GM12892 (cell line): ENCODE data around the gene TMEM234. TPM values are rescaled to one million over a fixed set of nuclear protein-coding genes. Genes with fewer than 3 reads are reported as not detected.
A peak's percentile ranks its signal among the peaks of the same experiment; 100 is the strongest.
"Not testable (repeated sequence)": the region's sequence is repeated elsewhere in the genome, so short reads cannot be mapped to it uniquely, and the experiment has no call there.

Experiments
- DNase-seq: peaks from one replicate; pipeline ENCODE4 v3.0.0; 2011; ENCODE audit not compliant: insufficient read length
- FAIRE-seq: peaks from 2 replicates; lab custom pipeline; 2011; peaks lifted over from hg19 to GRCh38; lab: Jason Lieb, UNC
- POLR2A ChIP-seq: IDR thresholded peaks from 2 replicates; pipeline ENCODE4 v1.6.1; 2011; ENCODE audit warnings: low read depth, low read length, control low read depth
- POLR2AphosphoS5 ChIP-seq: IDR thresholded peaks from 2 replicates; pipeline ENCODE4 v1.6.1; 2011; ENCODE audit warnings: low read depth, low read length, control low read depth
- TAF1 ChIP-seq: IDR thresholded peaks from 2 replicates; pipeline ENCODE4 v1.6.1; 2011; ENCODE audit warnings: low read depth, mild to moderate bottlenecking, control low read depth, low read length, borderline replicate concordance
- polyA plus RNA-seq: library from polyadenylated mRNA; unstranded; fragments of >200 nt; gene quantifications from one replicate; pipeline ENCODE4 v1.2.1, GENCODE V29; 2012; ENCODE audit warnings: missing spikeins, inconsistent platforms; ENCODE audit not compliant: missing spikeins

Gene TMEM234
- polyA plus RNA-seq, result 7.5 TPM

GRCh38 chr1:32221980-32222755, at the start of gene TMEM234, which contains the start of gene EIF3I:
TSS of gene TMEM234 (minus strand) at chr1:32222353. CDS start at chr1:32222322, 31 bp downstream.
TSS of gene EIF3I (plus strand) at chr1:32222407. CDS start at chr1:32222442, 35 bp downstream.
- peak; percentile 98 for FAIRE-seq
- TF ChIP-seq POLR2AphosphoS5 (peak; percentile 87), TAF1 (peak; percentile 49; the same call in 1 of the 2 replicates), POLR2A (peak; percentile 89; the same call in 1 of the 2 replicates)
- DNase-seq, result peak; percentile 94

GRCh38 chr1:32269744-32270143, 47.6 kb upstream of the TMEM234 start:
- DNase-seq, result no peak
- TF ChIP-seq POLR2A (no peak), TAF1 (no peak)
- FAIRE-seq, result no peak

- FAIRE-seq, result no peak
- no peak for DNase-seq
- TF ChIP-seq TAF1 (no peak), POLR2AphosphoS5 (no peak), POLR2A (no peak)
Measured at GRCh38 chr1:32266921-32267591, 44.9 kb upstream of the TMEM234 start.

- FAIRE-seq, result no peak
- TF ChIP-seq POLR2AphosphoS5, result no peak
- no peak for TF ChIP-seq POLR2A
- no peak for TF ChIP-seq TAF1
- no peak for DNase-seq
Measured at GRCh38 chr1:32265846-32266245, 43.7 kb upstream of the TMEM234 start.

DNA sequence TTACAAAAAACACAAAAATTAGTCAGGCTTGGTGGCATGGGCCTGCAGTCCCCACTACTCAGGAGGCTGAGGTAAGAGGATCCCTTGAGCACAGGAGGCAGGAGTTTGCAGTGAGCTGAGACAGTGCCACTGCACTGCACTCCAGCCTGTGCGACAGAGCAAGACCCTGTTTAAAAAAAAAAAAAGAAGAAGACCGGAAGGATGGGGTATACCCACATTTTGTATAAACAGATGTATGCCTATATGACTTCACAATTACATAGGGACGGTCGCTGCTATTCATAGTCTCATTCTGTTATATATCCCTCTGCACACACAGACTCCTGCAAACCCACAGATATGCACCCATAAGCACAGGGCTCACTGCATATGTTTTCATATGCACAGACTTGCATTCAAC, 41.6 kb upstream of the TMEM234 start:
- DNase-seq (no peak), FAIRE-seq (peak; percentile 70)
- TF ChIP-seq POLR2AphosphoS5 (no peak), TAF1 (no peak), POLR2A (no peak)

GRCh38 chr1:32263236-32263593, 41.1 kb upstream of the TMEM234 start:
- not testable (repeated sequence) for FAIRE-seq, DNase-seq

DNA sequence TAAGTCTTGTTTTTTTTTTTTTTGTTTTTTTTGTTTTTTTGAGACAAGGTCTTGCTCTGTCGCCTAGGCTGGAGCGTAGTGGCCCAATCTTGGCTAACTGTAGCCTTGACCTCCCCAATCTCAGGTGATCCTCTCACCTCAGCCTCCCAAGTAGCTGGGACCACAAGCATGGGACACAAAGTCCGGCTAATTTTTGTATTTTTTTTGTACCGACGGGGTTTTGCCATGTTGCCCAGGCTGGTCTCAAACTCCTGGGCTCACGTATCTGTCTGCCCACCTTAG, 35.0 kb upstream of the TMEM234 start:
- FAIRE-seq (no peak), DNase-seq (no peak)
- no peak for TF ChIP-seq POLR2A
- no peak for TF ChIP-seq TAF1
- TF ChIP-seq POLR2AphosphoS5, result no peak

- FAIRE-seq, result peak; percentile 70
- DNase-seq, result no peak
- TF ChIP-seq TAF1, result no peak
- TF ChIP-seq POLR2A, result no peak
- TF ChIP-seq POLR2AphosphoS5, result no peak
Measured at GRCh38 chr1:32256473-32257226, 34.5 kb upstream of the TMEM234 start.

DNA sequence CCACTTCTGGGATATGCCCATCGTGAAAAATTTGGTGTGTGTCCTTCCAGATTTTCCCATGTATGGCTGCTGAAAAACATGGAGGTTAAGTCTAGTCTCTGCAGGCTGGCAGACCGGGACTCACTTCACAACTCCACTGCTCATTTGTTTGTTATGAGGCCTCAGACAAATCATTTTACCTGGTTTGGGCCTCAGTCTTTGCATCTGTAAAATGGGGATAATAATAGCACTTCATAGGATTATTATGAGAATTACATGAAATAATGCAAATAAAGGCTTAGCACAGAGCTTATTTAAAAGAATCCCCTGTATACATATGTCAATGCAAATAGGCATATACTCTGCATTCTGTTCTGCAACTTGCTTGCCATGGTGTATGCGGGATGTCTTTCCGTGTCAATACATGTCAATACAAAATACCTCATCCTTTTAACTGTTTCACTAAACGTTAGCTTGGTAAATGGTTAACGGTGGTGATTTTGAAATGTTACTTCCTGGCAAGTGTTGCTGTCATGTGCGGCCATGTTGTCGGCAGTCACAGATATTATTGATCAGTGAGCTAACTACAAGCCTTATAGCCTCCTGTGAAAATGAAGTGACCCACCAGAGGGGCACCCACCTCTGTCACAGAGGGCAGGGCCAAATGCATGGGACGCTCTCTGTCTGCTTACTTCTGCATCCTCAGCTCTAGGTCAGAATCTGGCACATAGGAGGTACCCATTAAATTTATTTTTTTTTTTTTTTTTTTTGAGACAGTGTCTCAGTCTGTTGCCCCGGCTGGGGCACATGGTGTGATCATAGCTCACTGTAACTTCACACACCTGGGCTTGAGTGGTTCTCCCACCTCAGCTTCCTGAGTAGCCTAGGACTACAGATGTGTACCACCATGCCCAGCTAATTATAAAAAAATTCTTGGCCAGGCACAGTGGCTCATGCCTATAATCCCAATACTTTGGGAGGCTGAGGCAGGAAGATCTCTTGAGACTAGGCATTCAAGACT, 33.2 kb upstream of the TMEM234 start:
- FAIRE-seq (peak; percentile 79), DNase-seq (no peak)
- no peak for TF ChIP-seq TAF1

DNA sequence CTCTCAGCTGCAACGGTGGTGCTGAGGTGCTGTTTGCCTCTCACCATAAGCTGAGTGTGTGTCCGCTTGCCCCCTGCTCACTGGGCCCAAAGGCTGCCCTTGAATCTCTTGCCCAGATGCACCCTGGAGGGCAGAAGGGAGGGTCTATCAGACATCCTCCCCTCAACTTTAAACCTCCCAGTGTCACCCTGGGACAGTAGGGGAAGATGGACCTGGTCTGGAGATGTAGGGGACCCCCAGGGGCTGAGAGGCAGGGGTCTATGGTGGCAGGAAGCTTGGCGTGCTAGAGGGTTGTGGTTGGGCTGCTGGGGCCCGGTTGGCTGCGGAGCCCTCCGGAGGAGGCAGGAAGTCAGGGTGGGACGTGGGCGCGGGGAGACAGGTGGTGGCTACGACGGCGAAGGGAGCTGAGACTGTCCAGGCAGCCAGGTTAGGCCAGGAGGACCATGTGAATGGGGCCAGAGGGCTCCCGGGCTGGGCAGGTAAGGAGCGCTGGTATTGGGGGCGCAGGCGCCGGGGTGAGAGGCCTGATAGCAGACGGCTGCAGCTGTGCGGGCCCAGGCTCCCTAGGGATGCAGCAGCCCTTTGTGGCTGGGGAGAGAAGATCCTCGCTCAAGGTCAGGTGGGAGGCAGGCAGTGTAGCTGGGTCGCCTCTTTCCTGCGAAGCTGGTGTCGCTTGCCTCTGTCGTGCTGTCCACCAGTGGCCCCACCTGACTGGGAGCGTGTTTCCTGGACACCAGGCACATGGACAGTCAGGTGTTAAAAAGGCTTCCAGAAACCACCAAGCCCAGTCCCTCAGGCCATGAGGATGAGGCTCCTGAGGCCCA, 29.0 kb upstream of the TMEM234 start, which contains the start of gene LCK:
TSS of gene LCK (plus strand) at position 373 of the 824 bp plus-strand sequence. CDS start 23,065 bp downstream, outside the sequence.
- TF ChIP-seq POLR2AphosphoS5 (peak; percentile 97), TAF1 (no peak), POLR2A (peak; percentile 94)
- peak; percentile 87 for FAIRE-seq
- DNase-seq, result peak; percentile 64
